NCI-H1694 (cell line): Measurements from ENCODE around the gene CORT.
"Not testable (repeated sequence)": the region's sequence is repeated elsewhere in the genome, so short reads cannot be mapped to it uniquely, and the experiment has no call there.

ENCODE experiments used
- DNase-seq: peaks from one replicate; lab custom pipeline; 2025; lab: John Stamatoyannopoulos, UW

Gene CORT

GRCh38 chr1:10449751-10450150 lies at the start of gene CORT:
Gene CORT, plus strand, starts transcription at chr1:10450031. Its CDS starts 193 bp downstream, at chr1:10450224.
- DNase-seq, result no peak

- no peak for DNase-seq
Observed at GRCh38 chr1:10401281-10401680, 48.5 kb upstream of the CORT start.

- DNase-seq, result no peak
Observed at GRCh38 chr1:10402729-10403274, 47.0 kb upstream of the CORT start.

GRCh38 chr1:10407201-10407600 lies 42.6 kb upstream of the CORT start:
- DNase-seq, result no peak

GRCh38 chr1:10415211-10415930 lies 34.5 kb upstream of the CORT start:
- DNase-seq, result no peak

GRCh38 chr1:10415967-10416366 lies 33.9 kb upstream of the CORT start:
- DNase-seq, result not testable (repeated sequence)

GRCh38 chr1:10418741-10419140 lies 31.1 kb upstream of the CORT start:
- not testable (repeated sequence) for DNase-seq

GRCh38 chr1:10419351-10419750 lies 30.5 kb upstream of the CORT start:
- no peak for DNase-seq

- no peak for DNase-seq
Observed at GRCh38 chr1:10421637-10422036, 28.2 kb upstream of the CORT start.

- no peak for DNase-seq
Observed at GRCh38 chr1:10424034-10424433, 25.8 kb upstream of the CORT start.

- DNase-seq, result no peak
Observed at GRCh38 chr1:10424651-10425050, 25.2 kb upstream of the CORT start.

- not testable (repeated sequence) for DNase-seq
Observed at GRCh38 chr1:10425826-10426534, 23.9 kb upstream of the CORT start.

- not testable (repeated sequence) for DNase-seq
Observed at GRCh38 chr1:10426535-10426848, 23.3 kb upstream of the CORT start.

- no peak for DNase-seq
Observed at GRCh38 chr1:10428984-10429383, 20.8 kb upstream of the CORT start.

- DNase-seq, result no peak
Observed at GRCh38 chr1:10429868-10430215, 20.0 kb upstream of the CORT start.

- DNase-seq, result peak; percentile 69
Observed at GRCh38 chr1:10430216-10431069, 19.4 kb upstream of the CORT start, which contains the start of gene CENPS. Gene CENPS, plus strand, starts transcription at chr1:10430433. Its CDS starts 85 bp downstream, at chr1:10430518.

- no peak for DNase-seq
Observed at GRCh38 chr1:10431070-10431730, 18.6 kb upstream of the CORT start.

GRCh38 chr1:10432910-10433700 lies 16.7 kb upstream of the CORT start:
- DNase-seq, result no peak

- no peak for DNase-seq
Observed at GRCh38 chr1:10433790-10434189, 16.0 kb upstream of the CORT start.

- DNase-seq, result no peak
Observed at GRCh38 chr1:10434590-10434989, 15.2 kb upstream of the CORT start.

GRCh38 chr1:10437052-10437451 lies 12.8 kb upstream of the CORT start:
- no peak for DNase-seq
